Stimulated activated CD8-positive, alpha-beta memory T cell treated with anti-CD3 and anti-CD28 coated beads, Interleukin-4, amount 100 ng/mL, for 1 hour (primary cell): ENCODE results near the gene AGBL2.
"Not testable (repeated sequence)": the region's sequence is repeated elsewhere in the genome, so short reads cannot be mapped to it uniquely, and the experiment has no call there.

Source experiments
- DNase-seq, 2 donors: peaks; one replicate each; pipeline ENCODE4 v3.0.0-alpha.2; 2020; ENCODE audit warnings: low read depth in 2 of 2, low spot score in 1 of 2

The AGBL2 gene, protein sequence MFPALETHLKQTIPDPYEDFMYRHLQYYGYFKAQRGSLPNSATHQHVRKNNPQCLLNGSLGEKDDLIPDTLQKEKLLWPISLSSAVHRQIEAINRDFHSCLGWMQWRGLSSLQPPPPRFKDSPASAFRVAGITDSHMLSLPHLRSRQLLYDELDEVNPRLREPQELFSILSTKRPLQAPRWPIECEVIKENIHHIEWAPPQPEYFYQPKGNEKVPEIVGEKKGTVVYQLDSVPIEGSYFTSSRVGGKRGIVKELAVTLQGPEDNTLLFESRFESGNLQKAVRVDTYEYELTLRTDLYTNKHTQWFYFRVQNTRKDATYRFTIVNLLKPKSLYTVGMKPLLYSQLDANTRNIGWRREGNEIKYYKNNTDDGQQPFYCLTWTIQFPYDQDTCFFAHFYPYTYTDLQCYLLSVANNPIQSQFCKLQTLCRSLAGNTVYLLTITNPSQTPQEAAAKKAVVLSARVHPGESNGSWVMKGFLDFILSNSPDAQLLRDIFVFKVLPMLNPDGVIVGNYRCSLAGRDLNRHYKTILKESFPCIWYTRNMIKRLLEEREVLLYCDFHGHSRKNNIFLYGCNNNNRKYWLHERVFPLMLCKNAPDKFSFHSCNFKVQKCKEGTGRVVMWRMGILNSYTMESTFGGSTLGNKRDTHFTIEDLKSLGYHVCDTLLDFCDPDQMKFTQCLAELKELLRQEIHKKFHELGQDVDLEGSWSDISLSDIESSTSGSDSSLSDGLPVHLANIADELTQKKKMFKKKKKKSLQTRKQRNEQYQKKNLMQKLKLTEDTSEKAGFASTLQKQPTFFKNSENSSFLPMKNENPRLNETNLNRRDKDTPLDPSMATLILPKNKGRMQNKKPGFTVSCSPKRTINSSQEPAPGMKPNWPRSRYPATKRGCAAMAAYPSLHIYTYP

DNA sequence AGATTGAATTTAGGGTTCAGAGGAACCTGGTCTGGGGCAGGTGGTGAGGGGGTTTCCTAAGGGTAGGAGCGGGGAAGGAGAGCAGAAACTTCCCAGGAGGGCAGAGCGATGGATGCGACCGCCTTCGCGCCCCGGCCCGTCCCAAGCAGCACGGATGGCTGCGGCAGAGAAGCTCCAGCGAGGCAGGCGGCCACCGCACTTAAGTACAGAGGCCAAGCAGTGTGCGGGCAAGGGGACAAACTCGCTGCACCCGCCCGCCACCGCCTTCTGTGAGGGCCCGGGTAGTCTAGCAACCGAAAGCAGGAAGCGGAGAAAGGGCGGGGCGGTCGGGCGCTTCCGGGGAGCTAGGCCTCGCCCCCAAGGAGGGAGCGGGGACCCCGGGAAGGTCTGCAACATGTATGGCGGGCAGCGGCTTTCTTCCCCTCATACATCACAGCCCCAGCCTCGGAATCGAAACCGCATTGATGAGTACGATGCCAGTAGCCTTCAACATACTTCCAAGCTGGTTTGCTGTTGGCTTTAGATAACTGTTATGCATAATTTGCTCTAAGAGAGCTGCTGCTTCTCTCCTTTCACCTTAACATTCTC, at the start of gene AGBL2:
Gene AGBL2, minus strand, starts transcription at position 288 of the 588 bp plus-strand sequence. CDS start 719 bp downstream, outside the sequence.
- DNase-seq, result peak; percentile 59 to 65

DNA sequence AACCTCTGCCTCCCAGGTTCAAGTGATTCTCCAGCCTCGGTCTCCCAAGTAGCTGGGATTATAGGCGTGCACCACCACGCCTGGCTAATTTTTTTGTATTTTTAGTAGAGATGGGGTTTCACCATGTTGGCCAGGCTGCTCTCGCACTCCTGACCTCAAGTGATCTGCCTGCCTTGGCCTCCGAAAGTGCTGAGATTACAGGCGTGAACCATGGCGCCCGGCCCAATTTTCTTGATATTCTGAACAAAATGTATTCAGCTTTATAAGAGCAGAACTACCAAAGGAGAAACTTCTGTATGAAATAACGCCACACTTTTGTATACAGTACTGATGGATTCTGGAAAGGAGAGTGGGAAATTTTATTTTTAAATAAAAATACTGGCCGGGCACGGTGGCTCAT, 44.1 kb upstream of the AGBL2 start:
- DNase-seq, result not testable (repeated sequence)

DNA sequence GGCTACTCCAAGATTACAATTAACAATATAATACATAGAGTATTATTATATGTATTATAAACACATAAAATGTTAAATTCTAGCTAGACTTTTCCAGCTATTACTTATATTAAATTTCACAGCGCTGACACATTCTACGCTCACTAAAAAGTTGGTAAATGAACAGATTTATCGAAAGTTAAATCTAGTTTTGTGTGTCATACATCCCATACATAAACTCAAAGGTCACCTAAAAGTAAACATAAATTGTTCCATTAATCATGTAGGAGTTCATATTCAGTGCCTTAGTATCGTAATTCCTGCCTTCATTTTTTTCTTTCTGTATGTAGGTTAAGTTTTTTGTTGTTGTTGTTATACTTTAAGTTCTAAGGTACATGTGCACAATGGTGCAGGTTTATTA, 41.0 kb upstream of the AGBL2 start:
- no peak for DNase-seq

DNA sequence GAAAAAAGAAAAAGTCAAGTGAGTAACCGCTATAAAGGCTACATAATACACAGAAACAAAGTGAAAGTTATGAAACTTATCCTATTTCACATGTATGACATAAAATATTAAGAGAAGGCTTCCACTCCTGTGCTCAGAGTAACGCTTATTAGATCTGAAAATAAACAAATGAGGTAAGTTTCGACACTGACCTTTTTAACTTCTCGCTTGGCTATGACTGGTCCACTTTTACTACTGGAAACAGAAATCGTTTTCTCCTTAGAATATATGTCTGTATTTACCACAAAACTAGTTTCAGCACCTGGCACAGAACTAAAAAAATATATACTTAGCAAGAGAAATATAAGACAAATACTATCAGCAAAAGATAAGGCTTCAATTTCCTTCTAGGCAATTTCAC, 35.6 kb upstream of the AGBL2 start:
- DNase-seq, result no peak

DNA sequence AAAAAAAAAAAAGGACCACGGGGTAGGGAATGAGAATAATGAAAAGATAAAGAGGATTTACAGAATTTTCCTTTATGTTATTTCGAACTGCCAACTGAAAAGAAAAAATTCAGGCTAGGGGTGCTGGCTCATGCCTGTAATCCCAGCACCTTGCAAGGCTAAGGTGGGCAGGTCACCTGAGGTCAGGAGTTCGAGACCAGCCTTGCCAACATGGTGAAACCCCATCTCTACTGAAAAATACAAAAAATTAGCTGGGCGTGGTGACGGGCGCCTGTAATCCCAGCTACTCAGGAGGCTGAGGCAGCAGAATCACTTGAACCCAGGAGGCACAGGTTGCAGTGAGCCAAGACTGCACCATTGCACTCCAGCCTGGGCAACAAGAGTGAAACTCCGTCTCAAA, 27.3 kb upstream of the AGBL2 start:
- DNase-seq, result not testable (repeated sequence)

DNA sequence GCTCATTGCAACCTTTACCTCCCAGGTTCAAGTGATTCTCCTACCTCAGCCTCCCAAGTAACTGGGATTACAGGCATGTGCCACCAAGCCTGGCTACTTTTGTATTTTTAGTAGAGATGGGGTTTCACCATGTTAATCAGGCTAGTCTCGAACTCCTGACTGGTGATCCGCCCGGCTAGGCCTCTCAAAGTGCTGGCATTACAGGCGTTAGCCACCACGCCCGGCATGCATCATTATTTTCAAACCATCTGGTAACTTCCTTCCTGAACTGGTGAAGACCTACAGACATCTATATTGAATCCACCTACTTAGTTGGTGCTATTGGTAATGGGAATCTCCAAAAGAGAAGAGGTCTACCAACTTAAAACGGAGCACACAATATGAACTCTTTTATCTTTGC, 22.6 kb upstream of the AGBL2 start:
- not testable (repeated sequence) for DNase-seq

DNA sequence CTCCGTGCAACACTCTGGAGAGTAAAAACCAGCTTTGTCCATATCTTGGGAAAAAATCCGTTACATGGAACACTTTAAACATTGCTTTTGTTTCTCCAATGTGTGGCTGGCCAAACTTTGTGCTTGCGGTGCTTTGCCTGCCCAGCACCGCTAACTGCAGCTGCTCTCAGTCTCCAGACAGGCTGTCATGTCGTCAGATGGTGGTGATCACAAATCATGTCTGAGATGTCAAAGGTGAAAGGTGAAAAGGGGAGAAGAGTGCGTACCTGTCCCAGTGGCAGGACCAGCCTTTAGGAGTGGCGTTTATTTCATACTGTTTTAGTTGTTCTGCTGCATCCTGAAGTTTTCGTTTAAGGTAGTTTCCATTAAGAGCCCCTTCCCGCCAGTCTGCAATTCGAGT, 17.1 kb upstream of the AGBL2 start:
- DNase-seq, result no peak

DNA sequence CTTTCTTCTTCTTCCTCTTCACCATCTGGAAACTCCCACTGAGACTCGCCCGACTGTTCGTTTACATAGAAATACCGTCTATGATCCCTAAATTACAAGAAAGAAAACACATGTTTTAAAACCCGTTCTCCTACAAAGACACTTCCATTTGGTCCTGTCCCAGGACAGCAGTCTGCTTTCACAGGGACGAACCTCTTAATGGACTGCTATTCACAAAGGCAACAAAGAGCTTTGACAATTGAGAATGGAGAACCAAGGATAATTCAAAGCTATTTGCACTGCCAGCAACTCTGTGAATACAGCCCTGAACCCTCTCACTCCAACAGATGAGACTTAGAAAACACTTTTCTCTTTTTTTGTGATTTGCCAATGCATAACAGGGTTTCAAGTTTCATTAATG, 16.3 kb upstream of the AGBL2 start:
- DNase-seq, result no peak

DNA sequence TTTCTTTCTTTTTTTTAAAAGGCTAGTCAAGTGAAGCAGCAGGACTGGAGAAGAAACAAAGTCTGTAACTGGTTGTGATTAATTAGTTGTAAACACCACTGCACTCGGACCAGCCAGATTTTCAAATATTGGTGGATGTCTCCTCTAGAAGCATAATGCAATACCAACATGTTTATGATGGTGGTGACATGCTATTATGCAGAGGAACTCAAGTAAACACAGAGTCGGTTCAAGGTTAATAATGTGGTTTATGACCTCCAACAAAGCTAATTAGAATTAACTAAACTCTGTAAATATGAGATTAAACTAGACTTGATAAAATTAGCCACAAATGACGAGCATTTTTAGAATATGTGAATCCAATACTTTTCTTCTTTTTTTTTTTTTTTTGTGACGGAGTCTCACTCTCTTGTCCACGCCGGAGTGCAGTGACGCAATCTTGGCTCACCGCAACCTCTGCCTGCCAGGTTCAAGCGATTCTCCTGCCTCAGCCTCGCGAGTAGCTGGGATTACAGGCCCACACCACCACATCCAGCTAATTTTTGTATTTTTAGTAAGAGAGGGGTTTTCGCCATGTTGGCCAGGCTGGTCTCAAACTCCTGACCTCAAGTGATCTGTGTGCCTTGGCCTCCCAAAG, 11.8 kb upstream of the AGBL2 start:
- DNase-seq, result no peak

DNA sequence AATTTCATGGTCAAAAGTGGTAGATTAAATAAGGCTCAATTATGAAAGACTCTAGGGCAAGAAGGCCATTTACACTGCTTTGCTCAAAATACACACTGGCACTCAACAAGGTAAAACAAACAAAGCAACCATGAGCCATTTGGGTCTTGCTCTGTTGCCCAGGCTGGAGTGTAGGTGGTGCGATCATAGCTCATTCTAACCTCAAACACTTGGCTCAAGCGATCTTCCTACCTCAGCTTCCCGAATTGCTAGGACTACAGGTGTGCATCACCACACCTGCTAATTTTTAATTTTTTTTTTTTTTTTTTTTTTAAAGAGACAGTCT, 10.9 kb upstream of the AGBL2 start:
- DNase-seq, result no peak

DNA sequence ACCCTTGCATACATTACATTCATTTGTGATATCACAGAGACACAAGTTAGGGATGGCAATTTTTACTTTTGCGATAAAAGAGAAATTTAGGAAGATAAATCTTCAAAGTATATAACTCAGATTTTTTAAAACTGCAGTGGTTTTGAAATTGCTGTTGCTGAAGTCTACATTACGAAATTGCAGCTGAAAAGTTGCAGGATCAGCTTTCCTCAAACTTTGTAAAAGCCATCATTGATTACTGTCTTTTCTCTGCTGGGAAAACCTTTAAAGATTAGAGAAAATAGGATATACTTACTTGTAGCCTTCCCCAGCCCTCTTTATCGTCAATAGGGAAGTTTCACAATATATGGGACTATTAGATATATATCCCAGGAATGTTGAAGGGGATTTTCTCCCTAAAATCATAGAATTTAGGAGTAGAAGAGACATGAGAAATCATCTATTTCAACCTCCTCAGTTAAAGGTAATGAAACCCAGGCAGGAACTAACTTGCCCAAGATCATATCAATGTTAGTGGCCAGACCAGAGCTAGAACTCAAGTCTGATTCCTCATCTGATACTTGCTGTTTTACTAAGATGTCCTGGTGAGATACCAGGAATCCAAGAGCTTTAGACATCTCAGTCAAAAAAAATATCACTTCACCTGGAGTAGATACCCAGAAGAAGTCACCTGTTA, 10.4 kb upstream of the AGBL2 start:
- DNase-seq, result no peak

DNA sequence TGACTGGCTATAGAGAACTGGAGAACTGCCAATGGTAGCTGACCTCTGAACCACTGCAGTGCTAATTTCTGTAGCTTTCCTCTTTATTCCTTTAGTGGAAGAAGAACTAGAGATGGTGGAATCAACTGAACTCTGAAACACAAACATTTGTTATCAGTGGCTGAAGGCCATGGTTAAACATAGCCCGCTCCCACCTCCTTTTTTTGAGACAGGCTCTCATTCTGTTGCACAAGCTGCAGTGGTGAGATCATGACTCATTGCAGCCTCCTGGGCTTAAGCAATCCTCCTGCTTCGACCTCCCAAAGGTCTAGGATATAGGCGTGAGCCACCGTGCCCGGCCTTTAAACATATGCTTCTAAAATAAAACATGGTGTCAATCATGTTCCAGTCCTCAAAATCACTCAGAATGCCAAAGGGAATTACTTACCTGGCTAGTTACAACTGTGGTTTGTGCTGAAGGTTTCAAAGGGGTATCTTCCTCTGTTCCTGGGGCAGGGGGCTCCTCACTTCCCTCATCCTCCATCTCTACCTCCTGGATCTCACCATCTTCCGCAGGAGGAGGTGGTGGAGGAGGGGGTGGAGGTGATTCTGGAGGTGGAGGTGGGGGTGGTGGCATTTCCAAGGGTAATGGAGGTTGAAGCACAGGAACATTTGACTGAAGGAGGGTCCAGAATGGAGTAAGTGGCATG, 9.0 kb upstream of the AGBL2 start:
- no peak for DNase-seq

DNA sequence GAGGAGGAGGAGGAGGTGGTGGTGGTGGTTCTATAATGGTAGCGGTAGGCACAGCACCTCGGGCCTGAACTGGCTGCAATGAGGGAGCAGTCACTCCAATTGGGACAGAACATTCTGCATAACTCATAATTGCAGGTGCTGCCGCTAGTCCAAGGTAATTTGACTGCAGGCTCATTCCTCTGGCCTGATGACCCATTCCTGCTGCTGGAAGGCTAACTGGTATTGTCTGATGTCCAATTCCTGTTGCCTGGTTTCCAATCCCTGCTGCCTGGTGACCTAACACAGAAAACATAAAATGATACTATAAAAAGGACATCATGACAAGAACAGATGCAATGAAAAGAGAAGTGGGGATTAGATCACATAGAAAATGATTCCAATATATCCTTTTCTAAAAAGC, 7.9 kb upstream of the AGBL2 start:
- DNase-seq, result no peak

DNA sequence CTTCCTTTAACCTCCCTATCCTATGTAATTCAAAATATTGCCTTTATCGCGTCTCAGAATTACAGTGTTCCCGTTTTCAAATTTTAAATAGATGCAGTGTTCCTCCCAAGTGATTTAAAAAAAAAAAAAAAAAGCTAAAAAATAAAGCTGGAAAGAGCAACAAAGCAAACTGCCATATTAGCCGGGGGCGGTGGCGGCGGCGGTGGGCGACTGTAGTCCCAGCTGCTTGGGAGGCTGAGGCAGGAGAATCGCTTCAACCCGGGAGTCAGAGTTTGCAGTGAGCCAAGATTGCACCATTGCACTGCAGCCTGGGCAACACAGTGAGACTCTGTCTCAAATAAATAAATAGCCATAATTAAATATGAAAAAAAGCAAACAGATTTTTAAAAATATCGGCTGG, 5.5 kb upstream of the AGBL2 start:
- DNase-seq, result no peak

DNA sequence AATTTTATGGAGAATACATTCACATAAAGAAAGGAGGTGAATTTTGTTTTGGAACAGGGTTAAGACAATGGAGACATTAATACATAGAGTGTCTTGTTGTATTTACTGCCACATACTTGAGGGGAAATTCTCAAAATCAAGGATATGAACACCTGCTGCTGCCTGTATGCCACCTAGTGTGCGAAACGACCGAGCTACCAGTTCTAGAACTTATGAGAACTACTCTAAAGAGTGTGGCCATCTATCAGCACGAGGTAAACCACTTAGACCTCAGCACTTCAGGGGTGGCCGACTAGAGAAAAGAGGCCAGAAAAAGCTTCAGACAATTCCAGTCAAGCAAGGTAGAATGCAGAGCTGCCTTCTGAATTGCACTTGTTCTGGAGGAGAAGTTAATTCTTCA, 1.5 kb upstream of the AGBL2 start:
- no peak for DNase-seq

DNA sequence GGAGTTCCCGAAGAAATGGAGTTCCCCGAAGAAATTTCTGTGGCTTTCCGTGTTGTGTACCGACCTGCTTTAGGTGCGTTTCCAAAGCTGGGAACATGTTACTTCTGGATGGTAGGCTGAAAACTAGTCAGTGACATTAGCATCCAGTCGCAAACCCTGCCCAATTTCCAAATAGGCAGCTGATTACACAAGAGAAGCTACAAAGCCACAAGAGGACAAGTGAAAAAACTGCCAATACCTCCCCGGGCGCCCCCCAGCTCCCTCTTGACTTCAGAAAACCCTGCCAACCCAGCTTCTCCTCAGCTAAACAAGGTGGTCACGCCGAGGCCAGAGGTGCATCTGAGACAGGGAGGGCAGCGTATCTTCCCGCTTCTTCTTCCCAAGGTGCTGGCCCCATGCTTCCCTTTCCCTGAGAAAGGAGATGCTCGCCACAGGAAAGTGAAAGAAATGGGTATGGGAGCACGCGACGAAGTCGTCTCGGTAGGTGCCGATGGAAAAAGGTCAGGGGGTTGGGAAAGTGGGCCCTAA, 551 bp downstream of the AGBL2 start:
- no peak for DNase-seq

DNA sequence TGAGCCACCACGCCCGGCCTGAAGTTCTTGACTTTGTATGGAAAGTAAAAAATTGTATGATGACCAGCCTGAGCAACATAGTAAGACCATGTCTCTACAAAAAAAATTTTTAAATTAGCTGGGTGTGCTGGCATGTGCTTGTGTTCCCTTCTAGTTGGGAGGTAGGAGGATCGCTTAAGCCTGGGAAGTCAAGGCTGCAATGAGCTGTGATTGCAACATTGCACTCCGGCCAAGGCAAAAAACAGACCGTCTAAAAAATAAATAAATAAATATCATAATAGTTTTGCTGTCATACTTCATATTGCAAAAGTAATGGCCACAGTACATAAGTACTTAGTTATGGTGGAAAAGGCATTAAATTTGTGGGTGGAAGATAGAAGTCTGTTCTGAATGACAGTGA, 3.4 kb downstream of the AGBL2 start:
- no peak for DNase-seq

DNA sequence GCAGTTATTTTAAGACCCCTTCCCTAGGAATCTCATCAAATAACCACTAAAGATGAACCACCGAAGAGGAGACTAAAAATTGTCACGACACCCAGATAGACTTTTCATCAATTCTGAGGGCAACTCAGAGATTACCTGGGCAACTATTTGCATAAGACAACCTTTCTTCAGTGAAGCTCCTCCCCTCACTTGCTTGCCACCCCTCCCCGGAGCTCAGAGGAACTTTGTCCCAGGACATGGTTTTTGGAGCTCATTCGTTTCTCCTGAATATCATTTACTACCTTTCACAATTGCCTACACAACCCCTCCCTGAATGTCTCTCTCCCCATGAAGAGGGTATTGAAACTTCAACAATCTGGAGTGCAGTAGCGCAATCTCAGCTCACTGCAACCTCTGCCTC, 3.9 kb downstream of the AGBL2 start:
- DNase-seq, result no peak

DNA sequence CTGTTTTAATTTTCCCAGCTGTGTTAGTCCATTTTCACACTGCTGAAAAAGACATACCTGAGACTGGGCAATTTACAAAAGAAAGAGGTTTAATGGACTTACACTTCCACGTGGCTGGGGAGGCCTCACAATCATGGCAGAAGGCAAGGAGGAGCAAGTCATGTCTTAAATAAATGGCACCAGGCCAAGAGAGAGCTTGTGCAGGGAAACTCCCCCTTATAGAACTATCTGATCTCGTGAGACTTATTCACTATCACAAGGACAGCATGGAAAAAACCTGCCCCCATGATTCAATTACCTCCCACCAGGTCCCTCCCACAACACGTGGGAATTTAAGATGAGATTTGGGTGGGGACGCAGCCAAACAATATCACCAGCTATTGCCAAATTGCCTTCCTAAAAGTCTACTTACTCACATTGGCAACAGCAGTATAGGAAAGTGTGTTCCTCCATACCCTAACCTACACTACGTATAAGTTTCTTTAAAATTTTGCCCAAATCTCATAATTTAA, 7.8 kb downstream of the AGBL2 start:
- DNase-seq, result not testable (repeated sequence)

DNA sequence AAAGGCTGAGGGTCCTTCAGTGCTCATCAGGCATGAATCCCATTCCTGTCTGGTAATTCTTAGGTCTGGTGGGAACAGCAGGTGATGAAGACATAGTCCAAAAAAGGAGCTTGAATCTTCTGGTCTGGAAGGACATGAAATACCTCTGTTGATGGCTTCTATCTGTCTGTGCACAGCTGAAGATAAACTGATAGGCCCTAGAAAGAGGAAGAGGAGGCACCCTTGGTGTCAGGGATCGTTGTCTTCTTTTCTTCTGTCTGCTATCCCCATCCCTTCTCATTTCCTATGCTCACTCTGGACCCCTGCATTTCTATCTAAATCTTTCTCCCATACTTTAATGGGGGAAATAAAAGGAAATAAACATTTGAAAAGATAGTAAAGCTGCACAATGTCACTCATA, 9.4 kb downstream of the AGBL2 start:
- DNase-seq, result no peak
